Measurements from ENCODE around the gene PPBP.
A peak's percentile ranks its signal among the peaks of the same experiment; 100 is the strongest.
"Not testable (repeated sequence)": the region's sequence is repeated elsewhere in the genome, so short reads cannot be mapped to it uniquely, and the experiment has no call there.

PPBP gene

GRCh38 chr4:73985528-73985852 lies 2.5 kb downstream of the PPBP start:
- DNase-seq (ENCODE audit: low read depth), result no peak
- no peak overlapping the region for H3K4me3 ChIP-seq (ENCODE audit: low read length)
- TF ChIP-seq CTCF (conservative IDR thresholded peaks at IDR 0.05; ENCODE audit: low read depth, low read length), result no peak

GRCh38 chr4:73984736-73985527 lies 3.1 kb downstream of the PPBP start:
- no peak overlapping the region for H3K4me3 ChIP-seq (ENCODE audit: low read length)
- TF ChIP-seq CTCF (conservative IDR thresholded peaks at IDR 0.05; ENCODE audit: low read depth, low read length), result no peak
- no peak for DNase-seq (ENCODE audit: low read depth)

GRCh38 chr4:73981175-73981574 lies 6.8 kb downstream of the PPBP start:
- DNase-seq (ENCODE audit: low read depth); H3K4me3 ChIP-seq (ENCODE audit: low read length): not testable (repeated sequence)

- no peak for DNase-seq (ENCODE audit: low read depth)
- no peak overlapping the region for H3K4me3 ChIP-seq (ENCODE audit: low read length)
- no peak for TF ChIP-seq CTCF (conservative IDR thresholded peaks at IDR 0.05; ENCODE audit: low read depth, low read length)
Observed at GRCh38 chr4:73979407-73979957, 8.5 kb downstream of the PPBP start.

GRCh38 chr4:73978886-73979285 lies 9.1 kb downstream of the PPBP start:
- TF ChIP-seq CTCF (conservative IDR thresholded peaks at IDR 0.05; ENCODE audit: low read depth, low read length), result no peak
- peak; percentile 34 for DNase-seq (ENCODE audit: low read depth)

GRCh38 chr4:73976716-73977115 lies 11.3 kb downstream of the PPBP start:
- no peak for TF ChIP-seq CTCF (conservative IDR thresholded peaks at IDR 0.05; ENCODE audit: low read depth, low read length)
- no peak for DNase-seq (ENCODE audit: low read depth)

More at GRCh38 chr4:73978886-73979285, 9.1 kb downstream of the PPBP start:
- no peak overlapping the region for H3K4me3 ChIP-seq (ENCODE audit: low read length)

GRCh38 chr4:73976217-73976616 lies 11.8 kb downstream of the PPBP start:
- no peak for DNase-seq (ENCODE audit: low read depth)
- TF ChIP-seq CTCF (conservative IDR thresholded peaks at IDR 0.05; ENCODE audit: low read depth, low read length), result no peak
- no peak overlapping the region for H3K4me3 ChIP-seq (ENCODE audit: low read length)

More at GRCh38 chr4:73976716-73977115, 11.3 kb downstream of the PPBP start:
- no peak overlapping the region for H3K4me3 ChIP-seq (ENCODE audit: low read length)

Measured in retinal pigment epithelial cell (primary cell).